Adrenal gland (tissue), 5 donors: ENCODE data around the gene KCTD5.

ENCODE experiments used
- POLR2A ChIP-seq, 2 donors: fragments of 450-650 bp; IDR thresholded peaks; one replicate each; pipeline ENCODE4 v1.6.1; 2017; ENCODE audit warnings: antibody characterized with exemption in 2 of 2, mild to moderate bottlenecking in 2 of 2, moderate library complexity in 1 of 2
- TF ChIP-seq, protein P1 (sequence below), 6 experiments: fragments of 450-650 bp in 4 of 6; fragments of 200-600 bp in 2 of 6; sonication (generic) in 1 of 6; IDR thresholded peaks; 1 replicate in 5 of 6; 2 replicates in 1 of 6; pipeline versions ENCODE4 v1.5.1 to v1.8.0; 2016 to 2021; ENCODE audit warnings: antibody characterized with exemption in 6 of 6, mild to moderate bottlenecking in 2 of 6, moderate library complexity in 1 of 6
- donor health status: DM: no; HTN: no; CAD: no.

DNA sequence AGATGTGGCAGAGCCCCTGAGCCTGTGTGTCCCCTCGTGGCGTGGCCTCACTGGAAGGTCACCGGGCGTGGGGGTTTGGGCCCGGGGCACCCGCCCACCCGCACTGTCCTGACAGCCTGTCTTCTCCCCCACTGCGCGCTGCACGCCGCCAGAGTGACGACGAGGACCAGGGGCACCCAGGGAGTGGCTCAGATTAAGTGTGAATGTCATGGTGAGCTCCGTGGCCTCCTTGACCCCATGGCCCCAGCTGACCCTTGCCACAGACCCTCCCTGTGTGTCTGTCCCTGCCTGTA is 22.6 kb downstream of the KCTD5 start:
- TF ChIP-seq POLR2A (IDR thresholded peaks at IDR 0.05), result no peak
- TF ChIP-seq, protein P1, sequence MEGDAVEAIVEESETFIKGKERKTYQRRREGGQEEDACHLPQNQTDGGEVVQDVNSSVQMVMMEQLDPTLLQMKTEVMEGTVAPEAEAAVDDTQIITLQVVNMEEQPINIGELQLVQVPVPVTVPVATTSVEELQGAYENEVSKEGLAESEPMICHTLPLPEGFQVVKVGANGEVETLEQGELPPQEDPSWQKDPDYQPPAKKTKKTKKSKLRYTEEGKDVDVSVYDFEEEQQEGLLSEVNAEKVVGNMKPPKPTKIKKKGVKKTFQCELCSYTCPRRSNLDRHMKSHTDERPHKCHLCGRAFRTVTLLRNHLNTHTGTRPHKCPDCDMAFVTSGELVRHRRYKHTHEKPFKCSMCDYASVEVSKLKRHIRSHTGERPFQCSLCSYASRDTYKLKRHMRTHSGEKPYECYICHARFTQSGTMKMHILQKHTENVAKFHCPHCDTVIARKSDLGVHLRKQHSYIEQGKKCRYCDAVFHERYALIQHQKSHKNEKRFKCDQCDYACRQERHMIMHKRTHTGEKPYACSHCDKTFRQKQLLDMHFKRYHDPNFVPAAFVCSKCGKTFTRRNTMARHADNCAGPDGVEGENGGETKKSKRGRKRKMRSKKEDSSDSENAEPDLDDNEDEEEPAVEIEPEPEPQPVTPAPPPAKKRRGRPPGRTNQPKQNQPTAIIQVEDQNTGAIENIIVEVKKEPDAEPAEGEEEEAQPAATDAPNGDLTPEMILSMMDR (IDR thresholded peaks at IDR 0.05), result no peak
